ENCODE measurements around the gene DUSP16. TPM values are rescaled to one million over a fixed set of nuclear protein-coding genes. Genes with fewer than 3 reads are reported as not detected.
A peak's percentile ranks its signal among the peaks of the same experiment; 100 is the strongest.
"Not testable (repeated sequence)": the region's sequence is repeated elsewhere in the genome, so short reads cannot be mapped to it uniquely, and the experiment has no call there.

DUSP16 gene
- total RNA-seq, 1 donor from 2014 or later: 26.1 TPM

DNA sequence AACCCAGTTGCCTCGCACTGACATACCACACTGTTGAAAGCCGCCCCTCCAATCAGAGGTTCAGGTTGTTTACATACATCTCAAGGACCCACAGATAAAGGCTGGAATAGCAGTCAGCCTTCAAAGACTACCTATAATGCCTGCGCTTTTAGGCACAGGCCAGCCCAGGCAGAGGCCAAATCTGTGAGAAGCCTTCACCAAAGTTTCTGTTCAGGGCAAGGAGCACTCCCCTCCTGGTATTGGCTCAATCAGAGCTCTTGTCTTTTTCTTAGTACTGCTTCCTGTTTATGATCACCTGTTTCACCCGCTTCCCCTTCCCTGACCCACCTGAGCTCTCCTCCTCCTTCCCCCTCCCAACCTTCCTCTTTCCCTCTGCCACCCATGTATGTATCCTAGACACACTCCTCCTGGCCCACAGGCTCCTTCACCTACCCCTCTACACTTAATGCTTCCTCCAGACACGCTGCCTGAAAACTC lies 34.8 kb downstream of the DUSP16 start:
- H3K36me3 ChIP-seq: no peaks in the 10 kb centered on the region
- no peaks in the 10 kb centered on the region for H3K9me3 ChIP-seq (ENCODE audit: low read depth)
- Mint-ChIP-seq H3K36me3 (no peaks in the 10 kb centered on the region), H3K27me3 (ENCODE audit: insufficient read depth, low read depth) (no peaks in the 10 kb centered on the region), H3K27ac (no peak overlapping the region), H3K4me1 (peaks cover 6% of the 10 kb centered on the region), H3K4me3 (no peak overlapping the region), H3K9me3 (no peaks in the 10 kb centered on the region)
- DNase-seq (ENCODE audit: low spot score): no peak
- peaks cover 6% of the 10 kb centered on the region for H3F3A ChIP-seq (ENCODE audit: low read depth)
- H3K4me2 ChIP-seq: no peak overlapping the region
- H3K4me3 ChIP-seq: no peak overlapping the region
- peak overlapping the region; percentile 56 for H3K27ac ChIP-seq
- no peak for TF ChIP-seq EZH2 (IDR thresholded peaks at IDR 0.05)
- TF ChIP-seq, protein P1, sequence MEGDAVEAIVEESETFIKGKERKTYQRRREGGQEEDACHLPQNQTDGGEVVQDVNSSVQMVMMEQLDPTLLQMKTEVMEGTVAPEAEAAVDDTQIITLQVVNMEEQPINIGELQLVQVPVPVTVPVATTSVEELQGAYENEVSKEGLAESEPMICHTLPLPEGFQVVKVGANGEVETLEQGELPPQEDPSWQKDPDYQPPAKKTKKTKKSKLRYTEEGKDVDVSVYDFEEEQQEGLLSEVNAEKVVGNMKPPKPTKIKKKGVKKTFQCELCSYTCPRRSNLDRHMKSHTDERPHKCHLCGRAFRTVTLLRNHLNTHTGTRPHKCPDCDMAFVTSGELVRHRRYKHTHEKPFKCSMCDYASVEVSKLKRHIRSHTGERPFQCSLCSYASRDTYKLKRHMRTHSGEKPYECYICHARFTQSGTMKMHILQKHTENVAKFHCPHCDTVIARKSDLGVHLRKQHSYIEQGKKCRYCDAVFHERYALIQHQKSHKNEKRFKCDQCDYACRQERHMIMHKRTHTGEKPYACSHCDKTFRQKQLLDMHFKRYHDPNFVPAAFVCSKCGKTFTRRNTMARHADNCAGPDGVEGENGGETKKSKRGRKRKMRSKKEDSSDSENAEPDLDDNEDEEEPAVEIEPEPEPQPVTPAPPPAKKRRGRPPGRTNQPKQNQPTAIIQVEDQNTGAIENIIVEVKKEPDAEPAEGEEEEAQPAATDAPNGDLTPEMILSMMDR (IDR thresholded peaks at IDR 0.05): no peak
- TF ChIP-seq EZH2phosphoT487 (IDR thresholded peaks at IDR 0.05): no peak
- H3K9ac ChIP-seq: no peak overlapping the region
- H3K79me2 ChIP-seq (ENCODE audit: low read depth): peaks cover 39% of the 10 kb centered on the region
- no peak overlapping the region for H2AFZ ChIP-seq (replicated peaks)
- H3K27me3 ChIP-seq: no peaks in the 10 kb centered on the region
- H3K4me1 ChIP-seq: peaks cover 12% of the 10 kb centered on the region
- H4K20me1 ChIP-seq (ENCODE audit: low read depth): peaks cover 18% of the 10 kb centered on the region

DNA sequence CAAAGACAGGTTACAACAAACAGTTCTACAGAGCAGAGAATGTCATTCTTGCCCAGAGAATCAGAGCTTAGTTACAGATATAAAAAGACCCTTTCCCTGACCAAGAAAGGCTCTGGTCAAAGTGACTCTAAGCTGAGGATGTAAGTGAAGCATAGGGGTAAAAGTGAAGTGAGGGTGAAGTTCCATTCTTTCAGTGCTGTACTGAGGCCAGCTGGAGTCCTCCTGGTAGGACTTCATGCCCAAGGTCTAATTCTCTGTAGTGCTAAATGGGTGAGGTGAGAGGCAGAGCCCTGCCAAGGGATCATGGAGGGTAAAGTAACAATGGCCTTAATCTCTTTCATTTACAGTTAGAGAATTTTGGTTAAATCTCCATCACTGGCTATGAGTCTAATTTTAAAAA lies 38.5 kb downstream of the DUSP16 start:
- no peak overlapping the region for H2AFZ ChIP-seq (replicated peaks)
- no peaks in the 10 kb centered on the region for H3K9me3 ChIP-seq (ENCODE audit: low read depth)
- H3K27ac Mint-ChIP-seq: no peak overlapping the region
- no peak for TF ChIP-seq EZH2phosphoT487 (IDR thresholded peaks at IDR 0.05)
- no peak for TF ChIP-seq EZH2 (IDR thresholded peaks at IDR 0.05)
- TF ChIP-seq, protein P1 (IDR thresholded peaks at IDR 0.05): no peak
- no peaks in the 10 kb centered on the region for H3K27me3 ChIP-seq
- H3K27me3 Mint-ChIP-seq (ENCODE audit: insufficient read depth, low read depth): peaks cover 2% of the 10 kb centered on the region
- H3K4me3 Mint-ChIP-seq: no peak overlapping the region
- H3K9me3 Mint-ChIP-seq: no peaks in the 10 kb centered on the region
- no peak overlapping the region for H3K27ac ChIP-seq
- H4K20me1 ChIP-seq (ENCODE audit: low read depth): peaks cover 23% of the 10 kb centered on the region
- DNase-seq (ENCODE audit: low spot score): no peak
- H3K4me2 ChIP-seq: peak overlapping the region; percentile 32
- H3K4me1 Mint-ChIP-seq: peaks cover 26% of the 10 kb centered on the region
- H3F3A ChIP-seq (ENCODE audit: low read depth): peaks cover 18% of the 10 kb centered on the region
- H3K79me2 ChIP-seq (ENCODE audit: low read depth): peaks cover 44% of the 10 kb centered on the region
- H3K36me3 ChIP-seq: peaks cover 8% of the 10 kb centered on the region
- peaks cover 31% of the 10 kb centered on the region for H3K4me1 ChIP-seq
- no peak overlapping the region for H3K4me3 ChIP-seq
- H3K9ac ChIP-seq: no peak overlapping the region
- H3K36me3 Mint-ChIP-seq: peaks cover 11% of the 10 kb centered on the region

DNA sequence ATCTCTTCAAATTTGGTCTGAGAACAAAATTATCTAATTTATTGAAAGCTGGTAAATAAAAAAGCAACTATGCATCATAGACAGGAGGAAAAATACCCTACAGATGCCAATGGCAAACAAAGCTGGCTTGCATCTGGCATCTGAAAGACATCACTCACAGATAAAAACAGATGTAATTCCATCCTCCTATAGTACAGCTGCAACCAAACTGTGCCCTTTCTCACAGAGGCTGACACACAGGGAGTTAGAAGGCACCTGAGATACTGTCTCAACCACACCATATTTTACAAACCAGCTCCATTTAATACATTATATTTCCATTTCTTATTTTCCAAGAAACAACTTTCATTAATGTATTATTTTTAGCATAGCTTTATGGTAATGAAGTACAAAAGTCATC lies 39.4 kb downstream of the DUSP16 start:
- TF ChIP-seq EZH2phosphoT487 (IDR thresholded peaks at IDR 0.05) (no peak), EZH2 (IDR thresholded peaks at IDR 0.05) (no peak)
- TF ChIP-seq, protein P1 (IDR thresholded peaks at IDR 0.05): no peak
- Histone ChIP-seq H3K4me2 (no peak overlapping the region), H3K4me3 (no peak overlapping the region), H2AFZ (replicated peaks) (no peak overlapping the region), H3K9me3 (ENCODE audit: low read depth) (no peaks in the 10 kb centered on the region), H3K27ac (no peak overlapping the region), H3K36me3 (peaks cover 8% of the 10 kb centered on the region), H3K9ac (no peak overlapping the region), H3K4me1 (peaks cover 37% of the 10 kb centered on the region), H4K20me1 (ENCODE audit: low read depth) (peaks cover 23% of the 10 kb centered on the region), H3F3A (ENCODE audit: low read depth) (peaks cover 18% of the 10 kb centered on the region), H3K79me2 (ENCODE audit: low read depth) (peaks cover 44% of the 10 kb centered on the region), H3K27me3 (no peaks in the 10 kb centered on the region)
- Mint-ChIP-seq H3K4me1 (peaks cover 32% of the 10 kb centered on the region), H3K36me3 (peaks cover 17% of the 10 kb centered on the region), H3K27ac (no peak overlapping the region), H3K4me3 (no peak overlapping the region), H3K9me3 (no peaks in the 10 kb centered on the region), H3K27me3 (ENCODE audit: insufficient read depth, low read depth) (peaks cover 2% of the 10 kb centered on the region)
- no peak for DNase-seq (ENCODE audit: low spot score)

DNA sequence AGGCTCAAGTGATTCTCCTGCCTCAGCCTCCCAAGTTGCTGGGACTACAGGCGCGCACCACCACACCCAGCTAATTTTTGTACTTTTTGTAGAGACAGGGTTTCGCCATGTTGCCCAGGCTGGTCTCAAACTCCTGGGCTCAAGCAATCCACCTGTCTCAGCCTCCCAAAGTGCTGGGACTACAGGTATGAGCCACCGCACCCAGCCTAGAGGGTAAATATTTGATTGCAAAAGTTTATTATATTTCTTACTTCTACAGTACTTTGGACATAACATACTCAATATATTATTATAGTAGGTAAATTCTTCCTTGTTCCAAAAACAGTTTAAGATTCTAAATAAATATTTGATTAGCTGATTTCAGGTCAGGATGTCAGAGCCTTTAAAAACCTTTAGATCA lies 40.0 kb downstream of the DUSP16 start:
- H2AFZ ChIP-seq (replicated peaks): not testable (repeated sequence)
- peaks cover 32% of the 10 kb centered on the region for H3K4me1 Mint-ChIP-seq
- peaks cover 37% of the 10 kb centered on the region for H3K4me1 ChIP-seq

More for the DNA sequence above, 40.0 kb downstream of the DUSP16 start:
- H3F3A ChIP-seq (ENCODE audit: low read depth): peaks cover 18% of the 10 kb centered on the region
- H3K4me3 Mint-ChIP-seq; H3K9me3 ChIP-seq (ENCODE audit: low read depth); H3K27me3 Mint-ChIP-seq (ENCODE audit: insufficient read depth, low read depth); H3K27me3 ChIP-seq; H3K9ac ChIP-seq; H3K27ac Mint-ChIP-seq; H3K9me3 Mint-ChIP-seq; H3K36me3 ChIP-seq; H3K4me3 ChIP-seq; H3K27ac ChIP-seq; DNase-seq (ENCODE audit: low spot score); H3K4me2 ChIP-seq: not testable (repeated sequence)
- H3K79me2 ChIP-seq (ENCODE audit: low read depth): peaks cover 44% of the 10 kb centered on the region
- H4K20me1 ChIP-seq (ENCODE audit: low read depth): peaks cover 20% of the 10 kb centered on the region
- H3K36me3 Mint-ChIP-seq: peaks cover 17% of the 10 kb centered on the region

All from neural progenitor cell (in vitro differentiated cells).